NCI-H146 (cell line): ENCODE results near the gene LRSAM1.
A peak's percentile ranks its signal among the peaks of the same experiment; 100 is the strongest.

Source experiments
- DNase-seq: peaks from one replicate; lab custom pipeline; 2025; lab: John Stamatoyannopoulos, UW

LRSAM1 gene

GRCh38 chr9:127450830-127451607 is at the start of gene LRSAM1, which contains the start of gene RPL12:
LRSAM1 (plus strand) TSS chr9:127451510; CDS start chr9:127454528, 3,018 bp downstream.
RPL12 (minus strand) TSS chr9:127451406; CDS start chr9:127451317, 89 bp downstream.
- peak; percentile 89 for DNase-seq

GRCh38 chr9:127402401-127403090 is 48.8 kb upstream of the LRSAM1 start:
- no peak for DNase-seq

- no peak for DNase-seq
Measured at GRCh38 chr9:127403507-127404192, 47.7 kb upstream of the LRSAM1 start.

GRCh38 chr9:127404631-127405030 is 46.7 kb upstream of the LRSAM1 start:
- no peak for DNase-seq

GRCh38 chr9:127405344-127406125 is 45.8 kb upstream of the LRSAM1 start:
- DNase-seq, result no peak

GRCh38 chr9:127406799-127407491 is 44.4 kb upstream of the LRSAM1 start:
- no peak for DNase-seq

GRCh38 chr9:127407492-127407843 is 43.8 kb upstream of the LRSAM1 start:
- peak; percentile 60 for DNase-seq

- no peak for DNase-seq
Measured at GRCh38 chr9:127411122-127411521, 40.2 kb upstream of the LRSAM1 start.

- DNase-seq, result no peak
Measured at GRCh38 chr9:127415141-127415540, 36.2 kb upstream of the LRSAM1 start.

GRCh38 chr9:127415657-127416056 is 35.7 kb upstream of the LRSAM1 start:
- DNase-seq, result no peak

- peak; percentile 4 for DNase-seq
Measured at GRCh38 chr9:127417131-127418036, 33.9 kb upstream of the LRSAM1 start.

- peak; percentile 19 for DNase-seq
Measured at GRCh38 chr9:127418037-127418471, 33.3 kb upstream of the LRSAM1 start.

- no peak for DNase-seq
Measured at GRCh38 chr9:127419348-127419747, 32.0 kb upstream of the LRSAM1 start.

- no peak for DNase-seq
Measured at GRCh38 chr9:127421057-127421456, 30.3 kb upstream of the LRSAM1 start.

- no peak for DNase-seq
Measured at GRCh38 chr9:127422133-127422782, 29.1 kb upstream of the LRSAM1 start.

GRCh38 chr9:127422787-127423186 is 28.5 kb upstream of the LRSAM1 start:
- DNase-seq, result no peak

- DNase-seq, result no peak
Measured at GRCh38 chr9:127423476-127423933, 27.8 kb upstream of the LRSAM1 start.

GRCh38 chr9:127423934-127424675 is 27.2 kb upstream of the LRSAM1 start, which contains the start of gene ZNF79:
ZNF79 (plus strand) TSS chr9:127424382; CDS start chr9:127424788, 406 bp downstream.
- peak; percentile 80 for DNase-seq

GRCh38 chr9:127424676-127424999 is 26.7 kb upstream of the LRSAM1 start:
- DNase-seq, result no peak
